ENCODE measurements around the gene ADGRF1.

Gene ADGRF1

GRCh38 chr6:47032974-47033765 is 9.0 kb downstream of the ADGRF1 start:
- H3K9me3 ChIP-seq (ENCODE audit: control insufficient read depth, low read depth, low read length) = no peaks in the 10 kb centered on the region
- no peak overlapping the region for H3K27ac ChIP-seq (ENCODE audit: low read length)
- H3K4me1 ChIP-seq (ENCODE audit: control insufficient read depth, low read depth, low read length) = no peaks in the 10 kb centered on the region
- no peak overlapping the region for H3K9ac ChIP-seq (ENCODE audit: low read length)
- no peaks in the 10 kb centered on the region for H3K36me3 ChIP-seq (ENCODE audit: control insufficient read depth, low read depth, low read length)
- H3K4me3 ChIP-seq (ENCODE audit: low read length) = no peak overlapping the region
- H3K27me3 ChIP-seq (ENCODE audit: control insufficient read depth, insufficient read depth, low read length) = no peaks in the 10 kb centered on the region

GRCh38 chr6:47031656-47032055 is 10.5 kb downstream of the ADGRF1 start:
- Histone ChIP-seq H3K27me3 (ENCODE audit: control insufficient read depth, insufficient read depth, low read length) (no peaks in the 10 kb centered on the region), H3K9me3 (ENCODE audit: control insufficient read depth, low read depth, low read length) (no peaks in the 10 kb centered on the region), H3K4me1 (ENCODE audit: control insufficient read depth, low read depth, low read length) (no peaks in the 10 kb centered on the region), H3K4me3 (ENCODE audit: low read length) (no peak overlapping the region), H3K9ac (ENCODE audit: low read length) (no peak overlapping the region), H3K27ac (ENCODE audit: low read length) (no peak overlapping the region), H3K36me3 (ENCODE audit: control insufficient read depth, low read depth, low read length) (no peaks in the 10 kb centered on the region)

GRCh38 chr6:47029865-47030561 is 12.1 kb downstream of the ADGRF1 start:
- H3K36me3 ChIP-seq (ENCODE audit: control insufficient read depth, low read depth, low read length) = no peaks in the 10 kb centered on the region
- H3K27me3 ChIP-seq (ENCODE audit: control insufficient read depth, insufficient read depth, low read length) = no peaks in the 10 kb centered on the region
- no peak overlapping the region for H3K9ac ChIP-seq (ENCODE audit: low read length)
- H3K9me3 ChIP-seq (ENCODE audit: control insufficient read depth, low read depth, low read length) = no peaks in the 10 kb centered on the region
- H3K27ac ChIP-seq (ENCODE audit: low read length) = no peak overlapping the region
- no peak overlapping the region for H3K4me3 ChIP-seq (ENCODE audit: low read length)
- no peaks in the 10 kb centered on the region for H3K4me1 ChIP-seq (ENCODE audit: control insufficient read depth, low read depth, low read length)

- no peaks in the 10 kb centered on the region for H3K4me1 ChIP-seq (ENCODE audit: control insufficient read depth, low read depth, low read length)
- no peak overlapping the region for H3K27ac ChIP-seq (ENCODE audit: low read length)
- H3K4me3 ChIP-seq (ENCODE audit: low read length) = no peak overlapping the region
- no peaks in the 10 kb centered on the region for H3K9me3 ChIP-seq (ENCODE audit: control insufficient read depth, low read depth, low read length)
- H3K27me3 ChIP-seq (ENCODE audit: control insufficient read depth, insufficient read depth, low read length) = no peaks in the 10 kb centered on the region
- no peak overlapping the region for H3K9ac ChIP-seq (ENCODE audit: low read length)
- H3K36me3 ChIP-seq (ENCODE audit: control insufficient read depth, low read depth, low read length) = no peaks in the 10 kb centered on the region
Measured at GRCh38 chr6:47028835-47029360, 13.2 kb downstream of the ADGRF1 start.

- H3K9me3 ChIP-seq (ENCODE audit: control insufficient read depth, low read depth, low read length) = no peaks in the 10 kb centered on the region
Measured at GRCh38 chr6:47027315-47027714, 14.8 kb downstream of the ADGRF1 start.

GRCh38 chr6:47026679-47027078 is 15.5 kb downstream of the ADGRF1 start:
- Histone ChIP-seq H3K9me3 (ENCODE audit: control insufficient read depth, low read depth, low read length) (no peaks in the 10 kb centered on the region), H3K27ac (ENCODE audit: low read length) (no peak overlapping the region), H3K4me3 (ENCODE audit: low read length) (no peak overlapping the region), H3K4me1 (ENCODE audit: control insufficient read depth, low read depth, low read length) (no peaks in the 10 kb centered on the region), H3K36me3 (ENCODE audit: control insufficient read depth, low read depth, low read length) (no peaks in the 10 kb centered on the region), H3K27me3 (ENCODE audit: control insufficient read depth, insufficient read depth, low read length) (no peaks in the 10 kb centered on the region), H3K9ac (ENCODE audit: low read length) (no peak overlapping the region)

More at GRCh38 chr6:47027315-47027714, 14.8 kb downstream of the ADGRF1 start:
- H3K4me1 ChIP-seq (ENCODE audit: control insufficient read depth, low read depth, low read length) = no peaks in the 10 kb centered on the region
- no peaks in the 10 kb centered on the region for H3K27me3 ChIP-seq (ENCODE audit: control insufficient read depth, insufficient read depth, low read length)
- no peak overlapping the region for H3K9ac ChIP-seq (ENCODE audit: low read length)
- H3K36me3 ChIP-seq (ENCODE audit: control insufficient read depth, low read depth, low read length) = no peaks in the 10 kb centered on the region
- H3K4me3 ChIP-seq (ENCODE audit: low read length) = no peak overlapping the region
- no peak overlapping the region for H3K27ac ChIP-seq (ENCODE audit: low read length)

- Histone ChIP-seq H3K9me3 (ENCODE audit: control insufficient read depth, low read depth, low read length) (no peaks in the 10 kb centered on the region), H3K27ac (ENCODE audit: low read length) (no peak overlapping the region), H3K9ac (ENCODE audit: low read length) (no peak overlapping the region), H3K4me3 (ENCODE audit: low read length) (no peak overlapping the region), H3K27me3 (ENCODE audit: control insufficient read depth, insufficient read depth, low read length) (no peaks in the 10 kb centered on the region), H3K4me1 (ENCODE audit: control insufficient read depth, low read depth, low read length) (no peaks in the 10 kb centered on the region), H3K36me3 (ENCODE audit: control insufficient read depth, low read depth, low read length) (no peaks in the 10 kb centered on the region)
Measured at GRCh38 chr6:47023573-47023972, 18.6 kb downstream of the ADGRF1 start.

- Histone ChIP-seq H3K4me3 (ENCODE audit: low read length) (no peak overlapping the region), H3K36me3 (ENCODE audit: control insufficient read depth, low read depth, low read length) (no peaks in the 10 kb centered on the region), H3K9me3 (ENCODE audit: control insufficient read depth, low read depth, low read length) (no peaks in the 10 kb centered on the region), H3K27ac (ENCODE audit: low read length) (no peak overlapping the region), H3K4me1 (ENCODE audit: control insufficient read depth, low read depth, low read length) (no peaks in the 10 kb centered on the region), H3K9ac (ENCODE audit: low read length) (no peak overlapping the region), H3K27me3 (ENCODE audit: control insufficient read depth, insufficient read depth, low read length) (no peaks in the 10 kb centered on the region)
Measured at GRCh38 chr6:47022191-47022590, 19.9 kb downstream of the ADGRF1 start.

- no peaks in the 10 kb centered on the region for H3K4me1 ChIP-seq (ENCODE audit: control insufficient read depth, low read depth, low read length)
- no peaks in the 10 kb centered on the region for H3K9me3 ChIP-seq (ENCODE audit: control insufficient read depth, low read depth, low read length)
- no peaks in the 10 kb centered on the region for H3K36me3 ChIP-seq (ENCODE audit: control insufficient read depth, low read depth, low read length)
- no peak overlapping the region for H3K27ac ChIP-seq (ENCODE audit: low read length)
- no peak overlapping the region for H3K4me3 ChIP-seq (ENCODE audit: low read length)
- no peaks in the 10 kb centered on the region for H3K27me3 ChIP-seq (ENCODE audit: control insufficient read depth, insufficient read depth, low read length)
- H3K9ac ChIP-seq (ENCODE audit: low read length) = no peak overlapping the region
Measured at GRCh38 chr6:47019941-47020340, 22.2 kb downstream of the ADGRF1 start.

- Histone ChIP-seq H3K27me3 (ENCODE audit: control insufficient read depth, insufficient read depth, low read length) (no peaks in the 10 kb centered on the region), H3K9me3 (ENCODE audit: control insufficient read depth, low read depth, low read length) (no peaks in the 10 kb centered on the region), H3K9ac (ENCODE audit: low read length) (no peak overlapping the region), H3K4me3 (ENCODE audit: low read length) (no peak overlapping the region), H3K36me3 (ENCODE audit: control insufficient read depth, low read depth, low read length) (no peaks in the 10 kb centered on the region), H3K27ac (ENCODE audit: low read length) (no peak overlapping the region), H3K4me1 (ENCODE audit: control insufficient read depth, low read depth, low read length) (no peaks in the 10 kb centered on the region)
Measured at GRCh38 chr6:47016909-47017308, 25.2 kb downstream of the ADGRF1 start.

- Histone ChIP-seq H3K27me3 (ENCODE audit: control insufficient read depth, insufficient read depth, low read length) (no peaks in the 10 kb centered on the region), H3K27ac (ENCODE audit: low read length) (no peak overlapping the region), H3K4me1 (ENCODE audit: control insufficient read depth, low read depth, low read length) (no peaks in the 10 kb centered on the region), H3K9me3 (ENCODE audit: control insufficient read depth, low read depth, low read length) (no peaks in the 10 kb centered on the region), H3K9ac (ENCODE audit: low read length) (no peak overlapping the region), H3K4me3 (ENCODE audit: low read length) (no peak overlapping the region), H3K36me3 (ENCODE audit: control insufficient read depth, low read depth, low read length) (no peaks in the 10 kb centered on the region)
Measured at GRCh38 chr6:47016261-47016660, 25.9 kb downstream of the ADGRF1 start.
